DMS 273 (cell line): ENCODE measurements around the gene MACF1.
"Not testable (repeated sequence)": the region's sequence is repeated elsewhere in the genome, so short reads cannot be mapped to it uniquely, and the experiment has no call there.

ENCODE experiments used
- DNase-seq: peaks from one replicate; lab custom pipeline; 2025; ENCODE audit not compliant: unreplicated experiment; lab: John Stamatoyannopoulos, UW

The MACF1 gene, protein sequence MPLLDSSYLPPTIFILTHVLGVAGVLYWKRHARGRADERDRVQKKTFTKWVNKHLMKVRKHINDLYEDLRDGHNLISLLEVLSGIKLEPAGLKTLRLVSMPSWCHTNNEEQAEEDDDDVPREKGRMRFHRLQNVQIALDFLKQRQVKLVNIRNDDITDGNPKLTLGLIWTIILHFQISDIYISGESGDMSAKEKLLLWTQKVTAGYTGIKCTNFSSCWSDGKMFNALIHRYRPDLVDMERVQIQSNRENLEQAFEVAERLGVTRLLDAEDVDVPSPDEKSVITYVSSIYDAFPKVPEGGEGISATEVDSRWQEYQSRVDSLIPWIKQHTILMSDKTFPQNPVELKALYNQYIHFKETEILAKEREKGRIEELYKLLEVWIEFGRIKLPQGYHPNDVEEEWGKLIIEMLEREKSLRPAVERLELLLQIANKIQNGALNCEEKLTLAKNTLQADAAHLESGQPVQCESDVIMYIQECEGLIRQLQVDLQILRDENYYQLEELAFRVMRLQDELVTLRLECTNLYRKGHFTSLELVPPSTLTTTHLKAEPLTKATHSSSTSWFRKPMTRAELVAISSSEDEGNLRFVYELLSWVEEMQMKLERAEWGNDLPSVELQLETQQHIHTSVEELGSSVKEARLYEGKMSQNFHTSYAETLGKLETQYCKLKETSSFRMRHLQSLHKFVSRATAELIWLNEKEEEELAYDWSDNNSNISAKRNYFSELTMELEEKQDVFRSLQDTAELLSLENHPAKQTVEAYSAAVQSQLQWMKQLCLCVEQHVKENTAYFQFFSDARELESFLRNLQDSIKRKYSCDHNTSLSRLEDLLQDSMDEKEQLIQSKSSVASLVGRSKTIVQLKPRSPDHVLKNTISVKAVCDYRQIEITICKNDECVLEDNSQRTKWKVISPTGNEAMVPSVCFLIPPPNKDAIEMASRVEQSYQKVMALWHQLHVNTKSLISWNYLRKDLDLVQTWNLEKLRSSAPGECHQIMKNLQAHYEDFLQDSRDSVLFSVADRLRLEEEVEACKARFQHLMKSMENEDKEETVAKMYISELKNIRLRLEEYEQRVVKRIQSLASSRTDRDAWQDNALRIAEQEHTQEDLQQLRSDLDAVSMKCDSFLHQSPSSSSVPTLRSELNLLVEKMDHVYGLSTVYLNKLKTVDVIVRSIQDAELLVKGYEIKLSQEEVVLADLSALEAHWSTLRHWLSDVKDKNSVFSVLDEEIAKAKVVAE (N-terminal part only)

GRCh38 chr1:39204441-39205081 is at the start of gene MACF1:
Gene MACF1 (plus strand): TSS chr1:39204695. CDS start chr1:39205023, 328 bp downstream.
- no peak for DNase-seq

DNA sequence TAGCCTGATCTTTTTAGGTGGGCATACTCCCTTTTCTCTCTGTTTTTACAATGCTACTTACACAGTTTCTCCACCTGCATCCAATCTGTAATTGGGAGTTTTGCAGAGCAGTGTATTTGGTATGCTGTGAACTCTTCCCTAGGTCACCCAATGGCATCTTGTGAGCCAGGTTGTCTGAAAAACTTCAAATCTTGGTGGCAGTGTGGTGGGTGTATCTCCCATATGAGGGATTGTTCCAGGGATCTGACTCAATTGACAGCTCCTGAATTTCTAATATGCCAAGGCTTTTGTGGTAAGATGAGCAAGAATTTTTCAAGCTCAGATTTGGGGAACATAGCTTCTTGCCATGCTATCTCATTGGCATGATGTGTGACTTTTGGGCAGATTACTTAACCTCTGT is 47.2 kb upstream of the MACF1 start:
- DNase-seq = no peak

DNA sequence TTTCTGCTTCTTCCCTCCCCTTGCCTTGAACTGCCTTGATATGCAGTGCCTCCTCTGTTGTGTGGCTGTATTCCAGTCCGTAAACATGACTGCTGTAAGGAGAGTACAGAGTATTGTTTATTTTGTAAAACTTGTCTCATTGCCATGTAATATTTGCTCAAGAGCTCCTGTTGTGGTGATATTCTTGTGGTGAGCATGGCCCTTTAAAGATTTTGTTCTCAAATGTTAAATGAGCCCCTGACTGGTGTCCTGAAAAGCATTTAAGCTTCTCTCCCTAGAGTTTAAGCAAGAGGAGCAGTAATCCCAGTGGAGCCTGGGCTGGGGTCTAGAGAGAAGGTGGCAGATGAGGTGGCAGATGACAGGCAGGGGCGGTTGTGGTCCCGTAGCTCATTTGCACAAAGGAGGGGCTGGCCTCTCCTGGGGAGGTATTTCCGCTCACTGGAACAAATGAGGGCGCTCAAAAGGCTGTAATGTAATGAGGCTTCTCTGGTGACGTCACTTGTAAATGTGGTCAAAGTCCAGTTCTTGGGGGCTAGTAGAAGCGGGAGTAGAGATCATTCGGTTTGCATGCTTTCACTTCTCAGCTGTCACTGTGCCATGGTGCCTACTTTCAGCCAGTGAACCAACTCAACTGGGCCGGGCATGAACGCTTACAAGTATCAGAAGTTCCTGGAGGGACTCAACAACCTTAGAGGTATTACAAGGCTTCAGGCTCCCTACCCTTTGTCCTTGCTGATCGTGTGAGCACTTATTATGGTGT is 46.0 kb upstream of the MACF1 start:
- DNase-seq = peak; percentile 97

- DNase-seq = no peak
Observed at GRCh38 chr1:39159224-39160036, 45.1 kb upstream of the MACF1 start.

GRCh38 chr1:39160703-39161102 is 43.8 kb upstream of the MACF1 start:
- peak; percentile 99 for DNase-seq

- not testable (repeated sequence) for DNase-seq
Observed at GRCh38 chr1:39161811-39162210, 42.7 kb upstream of the MACF1 start.

GRCh38 chr1:39163469-39163868 is 41.0 kb upstream of the MACF1 start:
- DNase-seq = no peak

DNA sequence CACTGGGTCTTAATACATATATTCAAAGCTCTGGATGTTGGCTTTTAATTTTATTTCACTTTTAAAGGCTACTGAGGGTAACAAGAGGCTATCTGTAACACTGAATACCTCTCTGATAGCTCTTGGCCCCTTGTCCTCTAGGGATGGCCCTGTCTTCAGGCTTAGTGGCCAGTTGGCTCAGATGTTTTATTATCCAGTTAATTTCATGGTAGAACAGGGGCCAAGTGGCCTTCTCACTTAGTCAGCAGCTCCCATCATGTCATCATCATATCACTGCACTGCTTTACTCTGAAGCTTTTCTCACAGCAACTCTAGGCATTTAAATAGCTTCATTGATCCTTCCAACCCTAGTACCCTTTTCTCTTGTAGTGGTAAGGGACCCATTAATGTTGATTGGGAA is 40.2 kb upstream of the MACF1 start:
- no peak for DNase-seq

GRCh38 chr1:39165049-39165448 is 39.4 kb upstream of the MACF1 start:
- peak; percentile 93 for DNase-seq

- no peak for DNase-seq
Observed at GRCh38 chr1:39165488-39165887, 39.0 kb upstream of the MACF1 start.

- no peak for DNase-seq
Observed at GRCh38 chr1:39167632-39168209, 36.8 kb upstream of the MACF1 start.

GRCh38 chr1:39168301-39169080 is 36.0 kb upstream of the MACF1 start:
- no peak for DNase-seq

DNA sequence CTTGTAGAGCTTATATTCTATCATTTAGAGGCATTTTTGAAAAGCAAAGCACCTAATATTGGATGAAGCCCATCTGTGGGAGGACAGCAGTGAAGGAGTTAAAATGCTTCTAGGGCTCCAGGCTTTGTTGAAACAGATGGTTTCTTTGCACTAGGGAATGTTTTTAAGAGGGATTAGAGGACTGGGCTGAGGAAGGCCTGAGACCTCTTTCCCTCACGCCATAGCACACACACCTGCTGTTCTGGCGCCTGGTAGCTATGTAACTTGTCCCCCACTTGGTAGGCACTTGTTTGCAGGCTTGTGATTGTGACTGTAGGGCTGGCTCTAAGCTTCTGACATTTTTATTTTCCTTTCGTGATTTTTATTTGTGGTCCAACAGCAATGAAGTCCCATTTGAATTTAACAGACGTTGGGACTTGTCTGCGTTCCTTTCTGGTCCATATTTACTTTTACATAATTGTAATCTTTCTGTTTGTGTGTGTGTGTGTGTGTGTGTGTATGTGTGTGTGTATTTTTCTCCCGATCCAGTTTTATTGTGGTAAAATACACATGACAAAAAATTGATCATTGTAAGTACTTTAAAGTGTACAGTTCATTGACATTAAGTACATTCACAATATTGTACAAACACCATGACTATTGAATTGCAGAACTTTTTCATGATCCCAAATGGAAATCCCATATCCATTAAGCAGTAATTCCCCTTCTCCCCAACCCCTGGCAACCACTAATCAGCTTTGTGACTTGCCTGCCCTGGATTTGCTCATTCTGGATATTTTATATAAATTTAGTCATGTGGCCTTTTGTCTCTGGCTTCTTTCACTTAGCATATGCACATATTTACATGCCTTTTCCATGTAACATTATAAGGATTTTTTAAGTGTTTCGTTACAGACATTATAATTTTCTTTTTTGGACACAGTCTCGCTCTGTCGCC is 33.5 kb upstream of the MACF1 start:
- DNase-seq = peak; percentile 100

- no peak for DNase-seq
Observed at GRCh38 chr1:39173119-39173994, 31.1 kb upstream of the MACF1 start.

DNA sequence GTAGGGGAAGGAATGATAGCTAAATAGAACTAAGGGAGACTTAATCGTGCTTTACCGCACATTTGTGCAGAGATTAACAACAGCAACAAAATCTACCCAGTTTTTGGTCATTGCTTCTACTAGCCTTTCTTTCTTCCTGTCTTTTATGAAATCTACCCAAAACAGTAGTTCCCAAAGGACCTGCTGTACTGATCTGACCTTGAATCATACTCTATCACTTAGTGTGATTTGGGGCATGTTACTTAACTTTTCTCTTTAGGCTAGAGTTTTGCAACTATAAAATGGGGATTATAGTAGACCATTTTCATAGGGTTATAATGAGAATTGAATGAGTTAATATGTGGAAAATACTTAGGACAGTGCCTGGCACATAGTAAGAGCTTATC is 30.5 kb upstream of the MACF1 start:
- DNase-seq = no peak
